ENCODE measurements around the gene MAGEA12. TPM values are rescaled to one million over a fixed set of nuclear protein-coding genes. Genes with fewer than 3 reads are reported as not detected.
"Not testable (repeated sequence)": the region's sequence is repeated elsewhere in the genome, so short reads cannot be mapped to it uniquely, and the experiment has no call there.

MAGEA12 gene
- total RNA-seq, 1 donor from 2014 or later, result not detected

- not testable (repeated sequence) for DNase-seq (ENCODE audit: low spot score)
Measured at GRCh38 chrX:152766562-152766961, 33.0 kb downstream of the MAGEA12 start.

GRCh38 chrX:152769549-152770289 is 36.2 kb downstream of the MAGEA12 start, which contains the start of gene MAGEA6:
Gene MAGEA6 (minus strand): TSS chrX:152769689. CDS start chrX:152767650, 2,039 bp downstream.
- DNase-seq (ENCODE audit: low spot score), result not testable (repeated sequence)

- not testable (repeated sequence) for DNase-seq (ENCODE audit: low spot score)
Measured at GRCh38 chrX:152787062-152787461, 53.5 kb downstream of the MAGEA12 start.

Other genes with a start within 250 kb of the MAGEA12 start
- 0.96 TPM for gene GABRQ, start 95.9 kb upstream of the MAGEA12 start, total RNA-seq (ENCODE audit: insufficient read depth, low replicate concordance)
- 1.2 TPM for gene MAGEA3, start 35.0 kb upstream of the MAGEA12 start, total RNA-seq (ENCODE audit: insufficient read depth, low replicate concordance)
- not detected for gene CSAG2, start 24.5 kb upstream of the MAGEA12 start, total RNA-seq (ENCODE audit: insufficient read depth, low replicate concordance)
- gene MAGEA2B, start 19.1 kb upstream of the MAGEA12 start, total RNA-seq (ENCODE audit: insufficient read depth, low replicate concordance), result not detected
- 2.6 TPM for gene CSAG1, start within 50 bp of the MAGEA12 start, total RNA-seq (ENCODE audit: insufficient read depth, low replicate concordance)
- 0.24 TPM for gene MAGEA2, start 20.1 kb downstream of the MAGEA12 start, total RNA-seq (ENCODE audit: insufficient read depth, low replicate concordance)
- not detected for gene CSAG3, start 25.5 kb downstream of the MAGEA12 start, total RNA-seq (ENCODE audit: insufficient read depth, low replicate concordance)
- gene MAGEA6, start 35.9 kb downstream of the MAGEA12 start, total RNA-seq (ENCODE audit: insufficient read depth, low replicate concordance), result not detected
- gene CETN2, start 97.0 kb downstream of the MAGEA12 start, total RNA-seq (ENCODE audit: insufficient read depth, low replicate concordance), result 32.3 TPM
- gene NSDHL, start 97.3 kb downstream of the MAGEA12 start, total RNA-seq (ENCODE audit: insufficient read depth, low replicate concordance), result 3.1 TPM
- gene ZNF185, start 164.3 kb downstream of the MAGEA12 start, total RNA-seq (ENCODE audit: insufficient read depth, low replicate concordance), result 25.3 TPM

Measured in umbilical cord (tissue), 2 donors.